LHCN-M2 (cell line): ENCODE results near the gene BOD1. TPM values are rescaled to one million over a fixed set of nuclear protein-coding genes. Genes with fewer than 3 reads are reported as not detected.

ENCODE experiments used
- DNase-seq: peaks from one replicate; pipeline ENCODE4 v3.0.0-alpha.2; 2012; ENCODE audit warnings: low read depth
- polyA plus RNA-seq: library from polyadenylated mRNA; unstranded; fragments of >200 nt; gene quantifications from one replicate; pipeline ENCODE4 v1.2.1, GENCODE V29; 2012; ENCODE audit warnings: missing spikeins
- total RNA-seq: library from RNA; depleted of rRNA; stranded (reverse); fragments of >200 nt; gene quantifications from 2 replicates; pipeline ENCODE4 v1.2.3, GENCODE V29; 2014; rRNA removed

Gene BOD1
- 68.7 and 80.5 TPM in 2 replicates for total RNA-seq
- polyA plus RNA-seq: 67.8 TPM

DNA sequence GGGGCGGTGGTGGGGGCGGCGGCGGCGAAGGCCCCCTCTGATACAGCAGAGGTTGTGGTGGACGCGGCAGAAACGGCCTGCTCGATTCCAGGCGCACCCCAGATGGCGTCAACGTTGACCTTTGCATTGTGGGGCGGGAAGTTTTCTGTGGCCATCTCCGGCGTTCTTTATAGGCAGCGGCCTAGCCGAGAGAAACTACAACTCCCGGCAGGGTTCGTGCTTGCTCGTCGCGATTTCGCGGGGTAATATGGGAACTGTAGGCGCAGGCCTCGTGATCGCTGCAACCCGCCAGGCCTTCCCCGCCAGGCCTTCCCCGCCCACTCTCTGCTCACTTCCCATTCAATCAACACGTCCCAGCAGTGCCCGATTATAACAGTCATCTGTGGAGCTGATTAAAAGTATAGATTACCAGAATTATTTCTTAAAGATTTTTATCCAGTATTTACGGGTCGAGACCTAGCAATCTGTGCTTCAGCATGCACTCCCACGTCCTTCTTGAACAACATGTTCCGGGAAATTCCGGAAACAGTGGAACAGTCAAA, at the start of gene BOD1:
TSS of gene BOD1 (minus strand) at position 74 of the 542 bp plus-strand sequence. CDS start 214 bp downstream, outside the sequence.
- peak; percentile 98 for DNase-seq

DNA sequence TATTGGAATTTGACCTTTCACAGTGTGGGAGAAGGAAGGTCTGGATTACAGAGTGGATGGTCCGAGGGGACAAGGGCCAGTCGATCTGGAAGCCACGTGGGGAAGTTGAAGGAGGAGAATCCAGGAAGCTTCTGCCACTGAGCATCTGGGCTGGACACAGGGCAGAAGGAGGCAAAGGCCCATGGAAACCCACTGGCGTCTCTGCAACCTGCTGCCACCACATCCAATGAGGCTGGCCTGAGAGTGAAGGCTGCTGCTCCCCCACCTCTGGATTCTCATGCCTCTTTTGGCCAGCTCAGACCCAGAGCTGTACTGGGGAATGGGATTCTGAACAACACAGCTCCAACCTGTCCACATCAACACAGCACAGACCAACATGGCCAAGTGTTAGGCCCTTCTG, 48.9 kb upstream of the BOD1 start:
- no peak for DNase-seq

DNA sequence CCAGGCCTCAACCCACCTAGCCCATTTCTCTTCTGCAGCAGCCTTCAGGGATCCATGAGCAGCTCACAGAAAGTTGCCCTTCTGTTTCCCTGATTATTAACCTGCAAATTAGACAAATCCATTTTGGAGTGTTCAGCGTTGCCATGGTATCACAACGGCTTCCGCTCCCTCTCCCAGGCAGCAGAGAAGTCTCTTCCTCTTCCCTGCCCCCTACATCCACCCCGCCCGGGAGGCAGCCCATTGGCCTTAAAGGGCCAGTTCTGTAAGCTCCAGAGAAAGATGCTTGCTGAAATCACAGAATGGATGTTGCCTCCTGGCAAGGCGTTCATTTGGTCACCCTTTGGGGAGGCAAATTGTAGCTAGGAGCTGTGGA, 47.7 kb upstream of the BOD1 start:
- DNase-seq: no peak

DNA sequence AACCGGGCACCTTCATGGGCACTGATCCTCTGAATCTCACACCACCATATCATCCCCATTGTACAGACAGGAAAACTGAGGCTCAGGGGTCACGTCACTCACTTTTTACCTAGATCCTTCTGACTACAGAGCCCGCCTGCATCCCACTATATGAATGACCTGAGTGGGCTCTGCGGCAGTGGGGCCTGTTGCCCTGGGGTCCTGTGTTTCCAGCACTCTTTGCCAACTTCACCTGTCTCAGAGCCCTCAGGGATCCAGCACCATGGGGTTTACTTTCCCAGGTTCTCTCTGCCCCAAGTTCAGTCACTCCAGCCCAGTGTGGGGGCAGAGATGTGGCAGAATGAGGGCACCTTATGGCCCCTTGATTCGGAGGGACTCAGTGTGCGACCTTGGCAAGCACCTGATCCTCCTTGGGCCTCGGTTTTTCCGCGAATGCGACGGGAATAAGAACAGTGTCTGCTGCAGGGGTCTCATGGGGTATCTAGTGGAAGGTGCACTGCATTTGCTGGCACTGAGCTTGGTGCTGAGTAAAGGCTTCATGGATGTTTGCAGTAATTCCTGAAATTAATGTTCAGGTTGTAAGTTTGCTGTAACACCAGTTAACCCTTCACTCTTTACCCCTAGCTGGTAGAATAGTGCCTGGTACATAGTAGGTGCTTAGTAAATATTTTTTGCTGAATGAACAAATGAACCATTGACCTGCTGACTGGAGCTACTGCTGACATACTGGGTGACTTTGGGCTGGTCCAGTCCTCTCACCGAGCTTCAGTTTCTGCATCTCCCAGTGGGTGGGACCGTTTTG, 47.1 kb upstream of the BOD1 start:
- no peak for DNase-seq

DNA sequence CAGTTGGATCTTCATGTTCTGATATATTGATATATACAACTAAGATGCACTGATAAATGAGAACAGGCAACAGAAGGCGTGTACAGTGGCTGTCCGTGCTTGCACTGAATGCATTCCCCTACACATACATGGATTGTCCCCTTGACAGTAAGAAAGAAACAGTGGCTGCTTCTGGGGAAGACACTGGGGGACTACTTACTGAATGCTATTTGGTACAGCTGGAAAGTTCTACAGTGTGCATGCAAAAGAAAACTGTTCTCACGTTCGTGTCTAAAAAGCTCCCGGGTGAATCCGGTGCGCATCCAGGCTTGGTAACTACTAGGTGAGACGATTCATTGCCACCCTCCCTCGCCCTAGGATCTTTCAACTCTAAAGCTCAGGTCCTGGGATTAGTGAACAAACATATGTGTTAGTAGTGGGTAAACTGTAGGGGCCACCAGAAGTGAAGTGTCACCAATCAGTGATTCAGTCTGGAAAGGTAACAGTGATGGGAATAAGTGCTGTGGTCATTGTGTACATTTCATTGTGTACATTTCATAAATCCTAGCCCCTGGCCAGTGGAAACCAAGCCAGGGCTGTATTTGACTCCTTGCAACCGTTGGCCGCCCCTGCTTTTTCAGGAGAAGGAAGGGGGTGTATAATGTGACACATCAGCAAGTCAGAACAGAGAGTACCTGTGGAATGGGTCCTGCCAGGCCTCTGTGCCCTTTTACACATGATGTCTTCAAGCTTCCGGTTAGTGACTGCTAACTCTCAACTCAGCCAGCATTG, 46.3 kb upstream of the BOD1 start:
- no peak for DNase-seq

DNA sequence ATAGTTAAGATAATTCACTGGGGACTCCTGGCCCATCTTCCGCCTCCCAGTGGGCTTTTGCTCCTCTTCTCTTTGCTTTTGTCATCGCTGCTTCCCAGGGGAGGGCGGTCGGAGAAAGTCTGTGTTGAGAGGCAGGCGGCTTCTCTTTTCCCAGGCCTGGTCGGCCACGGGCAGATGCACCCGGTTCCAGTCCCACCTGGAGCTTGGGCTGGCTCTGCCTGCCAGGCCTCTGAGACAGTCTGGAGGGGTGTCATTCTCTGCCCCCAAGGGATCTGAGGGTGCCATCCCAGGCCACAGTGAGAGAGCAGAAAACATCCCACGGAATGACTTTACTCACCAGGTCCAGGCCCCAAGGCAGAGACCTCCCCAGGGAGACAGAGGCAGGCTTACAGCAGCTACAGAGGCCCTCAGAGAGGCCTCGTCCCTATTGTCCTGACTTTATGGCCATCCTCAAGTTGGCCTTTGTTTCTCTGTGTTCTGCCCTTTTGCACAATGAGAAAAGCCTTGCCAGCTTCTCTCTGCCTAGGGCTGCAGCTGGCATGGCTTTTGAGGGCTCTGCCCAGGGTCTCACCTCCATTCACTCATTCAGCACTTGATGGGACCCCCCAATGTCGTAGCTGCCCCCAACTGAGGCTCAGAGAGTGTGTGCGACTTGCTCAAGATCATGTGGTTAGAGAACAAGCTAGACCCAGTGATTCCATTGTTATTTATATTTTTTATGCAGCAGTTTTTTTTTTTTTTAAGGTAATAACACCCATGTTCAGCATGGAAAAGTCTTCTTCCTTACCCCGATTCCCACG, 44.2 kb upstream of the BOD1 start:
- no peak for DNase-seq

DNA sequence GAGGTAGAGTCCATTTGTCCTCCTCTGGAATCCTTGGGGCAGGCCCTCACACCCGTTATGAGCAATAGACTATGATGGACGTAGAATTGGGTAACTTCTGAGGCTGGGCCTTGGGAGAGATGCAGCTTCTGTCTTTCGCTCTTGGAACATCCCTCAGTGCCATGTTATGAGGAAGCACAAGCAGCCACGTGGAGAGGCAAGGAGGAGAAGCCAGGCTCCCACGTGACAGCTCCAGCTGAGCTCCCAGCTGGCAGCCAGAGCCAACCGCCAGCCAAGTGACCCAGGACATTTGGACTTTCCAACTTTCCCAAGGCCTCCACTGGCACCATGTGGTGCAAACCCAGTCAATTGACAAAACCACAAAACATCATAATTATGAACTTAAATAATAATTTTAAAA, 43.0 kb upstream of the BOD1 start:
- no peak for DNase-seq

DNA sequence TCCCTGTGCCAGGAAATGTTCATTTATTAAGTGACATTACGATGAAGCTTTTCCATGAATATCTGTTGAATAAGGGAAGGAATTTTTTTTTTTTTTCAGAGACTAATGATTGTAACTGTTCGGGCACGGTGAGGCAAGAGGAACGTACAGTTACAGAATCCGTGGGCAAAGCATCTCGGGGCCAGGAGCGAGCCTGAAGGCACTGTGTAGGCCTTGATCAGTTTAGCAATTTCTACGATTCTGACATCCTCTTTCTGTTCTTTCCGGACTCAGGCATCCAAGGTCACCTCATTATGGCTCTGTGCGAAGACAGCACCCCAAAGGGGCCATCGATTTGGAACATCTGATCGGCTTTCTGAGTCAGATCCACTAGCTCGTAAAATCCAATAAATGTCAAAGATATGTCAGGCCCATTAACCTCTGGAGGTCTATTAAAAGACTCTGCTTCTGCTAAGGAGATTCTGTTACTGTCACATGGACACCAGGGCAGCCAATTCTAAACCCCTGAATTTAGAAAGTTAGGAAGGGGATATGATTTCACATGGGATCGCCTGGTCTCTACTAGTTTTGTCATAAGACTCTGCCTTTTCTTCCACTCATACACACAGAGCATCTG, 41.4 kb upstream of the BOD1 start:
- DNase-seq: no peak

DNA sequence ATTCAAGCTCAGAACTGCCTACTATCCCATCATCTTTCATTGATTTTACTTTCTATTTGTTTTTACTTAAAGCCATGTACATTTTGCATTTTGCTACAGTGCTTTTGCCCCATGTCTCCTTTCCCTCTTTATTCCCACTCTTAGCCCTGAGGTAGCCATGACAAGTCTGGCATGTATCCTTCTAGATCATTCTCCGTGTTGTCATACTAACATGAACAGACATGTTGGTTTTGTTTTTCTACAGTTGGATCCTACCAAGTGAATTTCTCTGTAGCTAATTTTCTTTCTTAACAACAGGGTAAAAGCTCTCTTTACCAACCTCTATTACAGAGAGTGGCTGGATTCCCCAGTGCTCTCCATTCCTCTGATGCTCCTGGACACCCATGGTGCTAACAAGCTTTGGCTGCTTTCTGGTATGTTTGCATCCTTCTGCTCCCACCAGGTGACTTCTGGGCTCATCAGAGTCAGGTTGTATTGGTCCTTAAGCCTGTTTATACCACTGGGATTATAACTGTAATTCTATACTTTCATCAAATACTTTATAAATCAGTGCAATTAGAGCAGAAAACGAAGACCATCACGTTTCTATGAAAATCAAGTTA, 38.8 kb upstream of the BOD1 start:
- no peak for DNase-seq

DNA sequence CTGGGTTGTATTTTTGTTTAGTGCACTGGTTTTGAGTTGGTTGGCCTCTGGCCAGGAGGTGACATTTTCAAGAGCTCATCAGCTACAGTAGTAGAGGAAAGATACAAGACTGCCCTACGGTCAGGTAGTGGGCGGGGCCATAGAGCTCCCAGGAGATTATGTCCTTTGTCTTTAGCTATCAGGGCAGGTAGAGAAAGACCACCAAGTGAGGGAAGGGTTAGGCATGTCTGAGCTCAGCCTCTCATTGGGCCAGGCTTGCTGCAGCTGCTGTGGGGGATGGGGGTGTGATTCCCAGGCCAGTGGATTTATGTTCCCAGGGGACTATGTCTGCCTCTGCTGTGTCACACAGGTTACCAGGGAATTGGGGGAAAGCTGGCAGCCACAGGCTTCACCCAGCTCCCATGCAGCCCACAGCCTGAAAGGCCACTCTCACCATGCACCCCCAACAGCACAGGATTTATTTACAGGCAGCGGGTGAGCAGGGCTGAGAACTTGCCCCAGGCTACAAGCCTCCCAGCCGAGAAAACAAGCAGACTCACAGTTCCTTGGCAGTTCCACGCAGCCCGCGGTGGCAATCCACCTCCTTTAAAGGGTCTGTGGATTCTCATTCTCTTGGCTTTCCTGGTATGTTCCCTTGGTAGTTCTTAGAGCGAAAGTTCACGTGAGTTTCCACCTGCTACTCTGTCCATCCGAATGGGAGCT, 37.5 kb upstream of the BOD1 start:
- no peak for DNase-seq

DNA sequence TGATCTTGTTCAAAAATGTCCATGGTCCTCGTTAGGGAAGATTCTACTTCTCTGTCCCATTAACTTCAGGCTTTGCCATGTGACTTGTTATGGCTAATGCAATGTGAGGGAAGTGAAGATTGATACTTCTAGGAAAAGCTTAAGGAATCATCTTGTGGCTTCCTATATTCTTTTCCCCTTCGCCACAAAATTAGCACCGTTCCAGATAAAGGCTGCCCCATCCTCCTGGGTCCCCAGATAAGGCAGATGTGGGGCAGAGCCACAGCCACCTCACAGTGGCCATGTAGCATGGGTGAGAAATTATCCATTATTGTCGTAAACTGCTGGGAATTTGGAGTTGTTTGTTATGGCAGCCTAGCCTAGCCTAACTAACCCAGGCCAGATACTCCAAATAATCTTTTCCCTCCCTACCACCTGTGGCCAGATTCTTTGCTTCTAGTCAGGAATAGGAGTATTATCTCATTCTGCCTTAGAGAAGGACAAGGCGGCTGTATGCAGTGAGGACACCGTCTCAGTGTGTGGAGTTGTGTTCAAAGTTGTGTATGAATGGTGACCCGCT, 31.9 kb upstream of the BOD1 start:
- DNase-seq: no peak

DNA sequence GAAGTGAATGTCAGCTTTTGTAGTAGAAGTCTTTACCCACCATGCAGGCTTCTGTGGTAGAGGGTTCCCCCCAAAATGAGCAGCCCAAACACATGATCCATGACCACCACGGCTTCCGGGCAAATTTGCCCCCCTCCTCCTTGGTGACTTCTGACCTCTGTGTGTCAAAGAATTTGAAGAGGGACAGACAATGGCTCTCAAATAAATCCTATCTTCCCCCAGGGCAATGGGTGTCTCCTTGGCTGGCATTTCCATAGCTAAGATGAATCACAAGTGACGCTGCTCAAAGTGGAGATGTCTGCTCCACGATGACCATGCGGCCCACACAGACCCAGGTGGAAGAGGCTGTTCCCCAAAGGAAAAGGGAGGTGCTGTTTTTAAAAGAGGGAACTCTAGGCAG, 30.2 kb upstream of the BOD1 start:
- DNase-seq: no peak

DNA sequence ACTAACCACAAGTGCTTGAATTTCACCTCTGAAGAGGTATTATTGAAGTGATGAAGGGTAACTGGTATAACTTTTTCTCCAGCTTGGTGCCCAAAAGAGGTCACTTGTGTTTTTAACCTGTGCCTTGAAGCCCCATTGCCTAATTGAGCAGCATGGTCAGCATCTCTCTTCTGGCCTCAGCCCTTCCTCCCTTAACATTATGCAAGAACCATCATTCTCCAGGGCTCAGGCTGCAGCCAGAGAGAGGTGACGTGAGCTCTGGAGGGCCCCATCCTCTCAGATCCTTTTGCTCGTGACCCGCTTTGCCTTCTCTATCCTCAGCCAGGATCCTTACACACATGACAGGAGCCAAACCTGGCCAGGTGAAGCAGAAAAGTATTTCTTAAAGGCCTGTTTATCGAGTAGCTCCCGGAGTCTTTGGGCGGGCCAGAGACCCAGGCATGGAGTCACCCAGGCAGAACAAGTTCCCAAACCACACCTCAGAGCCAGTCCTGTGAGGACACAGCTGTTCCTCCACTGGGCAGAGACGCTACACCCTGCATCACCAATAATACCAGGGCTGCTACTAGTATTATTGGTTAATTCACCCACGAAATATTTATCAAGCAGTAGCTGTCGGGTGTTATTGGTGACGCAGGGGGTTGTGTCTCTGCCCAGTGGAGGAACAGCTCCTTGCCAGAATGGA, 29.6 kb upstream of the BOD1 start:
- DNase-seq: no peak

DNA sequence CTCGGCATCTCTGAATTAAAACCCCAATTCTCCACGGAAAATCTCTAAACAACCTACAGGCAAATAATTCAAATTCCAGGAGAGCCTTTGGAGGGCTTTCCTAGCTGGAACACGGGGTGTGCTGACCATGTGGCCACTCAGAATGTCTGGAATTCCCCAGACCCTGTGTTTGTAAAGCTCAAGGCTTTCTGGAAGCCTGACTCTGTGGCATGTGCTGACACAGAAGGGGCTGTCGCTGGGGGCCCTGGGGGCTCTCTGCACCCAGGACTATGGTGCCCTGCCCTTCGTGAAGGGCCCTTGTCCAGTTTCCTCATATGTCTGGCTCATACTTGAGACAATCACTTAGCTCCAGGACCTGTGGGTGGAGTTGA, 29.0 kb upstream of the BOD1 start:
- DNase-seq: no peak

DNA sequence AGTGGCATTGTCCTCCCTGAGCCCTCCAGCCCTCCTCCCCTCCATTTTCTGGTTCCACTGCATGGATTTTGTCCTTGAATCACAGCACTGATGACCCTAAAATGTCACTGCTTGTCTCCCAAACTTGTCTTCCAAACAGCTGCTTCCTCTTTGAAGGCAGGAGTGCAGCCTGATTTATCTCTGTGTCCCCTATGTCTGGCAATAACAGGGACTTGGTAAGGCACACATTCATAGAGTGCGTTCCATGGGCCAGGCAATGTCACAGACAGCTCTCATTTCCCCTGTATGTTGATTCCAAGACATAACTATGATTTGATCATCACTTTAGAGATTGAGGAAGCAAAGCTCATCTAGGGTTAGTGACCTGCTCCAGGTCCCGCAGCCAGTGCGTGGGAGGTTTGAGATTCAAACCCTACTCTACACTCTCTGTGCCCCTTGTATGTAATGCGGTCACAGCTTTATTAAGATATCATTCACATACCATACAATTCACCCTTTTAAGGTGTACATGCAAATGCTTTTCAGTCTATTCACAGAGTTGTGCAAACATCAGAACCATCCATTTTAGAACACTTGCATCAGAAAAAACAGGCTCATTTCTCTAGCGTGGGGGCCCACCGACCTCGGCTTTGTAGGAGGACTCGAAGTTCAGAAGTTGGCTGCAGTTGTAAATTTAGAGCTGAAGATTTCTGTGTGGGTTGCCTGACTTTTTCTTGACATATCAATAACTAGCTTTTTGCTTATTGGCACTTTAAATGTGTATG, 28.4 kb upstream of the BOD1 start:
- DNase-seq: no peak

DNA sequence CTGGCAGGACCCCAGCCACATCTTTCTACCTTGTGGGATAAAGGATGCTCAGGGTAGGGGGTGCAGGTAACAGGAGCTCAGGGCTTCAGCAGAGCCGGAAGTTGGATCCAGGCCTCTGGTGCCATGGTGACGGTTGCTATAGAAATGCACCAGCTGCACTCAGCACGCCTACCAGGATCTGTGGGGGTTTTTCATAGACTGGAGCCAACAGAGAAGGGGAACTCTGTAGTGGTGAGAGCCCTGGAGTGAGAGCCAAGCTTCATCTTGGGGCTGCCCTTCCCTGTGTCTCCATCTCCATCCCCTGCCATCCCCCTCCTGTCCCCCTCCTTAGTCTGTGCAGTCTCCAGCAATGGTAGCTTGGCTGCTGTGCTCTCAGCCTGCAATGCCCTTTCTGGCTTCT, 27.5 kb upstream of the BOD1 start:
- no peak for DNase-seq

DNA sequence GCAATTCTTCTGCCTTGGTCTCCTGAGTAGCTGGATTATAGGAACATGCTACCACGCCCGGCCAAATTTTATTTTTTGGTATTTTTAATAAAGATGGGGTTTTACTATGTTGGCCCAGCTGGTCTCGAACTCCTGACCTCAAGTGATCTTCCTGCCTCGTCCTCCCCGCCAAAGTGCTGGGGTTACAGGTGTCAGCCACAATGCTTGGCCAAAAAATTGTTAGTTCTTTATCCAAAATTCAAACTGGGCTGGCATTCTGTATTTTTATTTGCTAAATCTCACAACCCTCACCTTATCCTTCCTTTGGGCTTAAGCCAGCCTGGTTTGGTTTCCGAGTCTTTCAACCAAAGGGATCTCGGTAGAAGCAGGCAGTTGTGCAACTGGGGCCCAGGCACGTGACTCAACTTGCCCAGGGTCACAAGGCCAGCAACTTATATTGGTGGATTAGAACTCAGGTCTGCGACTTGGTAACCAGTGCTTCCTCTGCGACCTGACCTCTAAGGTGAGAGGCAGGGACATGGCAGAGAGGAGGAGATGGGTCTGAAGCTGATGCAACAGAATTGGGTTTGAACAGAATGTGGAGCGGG, 26.5 kb upstream of the BOD1 start:
- DNase-seq: no peak

DNA sequence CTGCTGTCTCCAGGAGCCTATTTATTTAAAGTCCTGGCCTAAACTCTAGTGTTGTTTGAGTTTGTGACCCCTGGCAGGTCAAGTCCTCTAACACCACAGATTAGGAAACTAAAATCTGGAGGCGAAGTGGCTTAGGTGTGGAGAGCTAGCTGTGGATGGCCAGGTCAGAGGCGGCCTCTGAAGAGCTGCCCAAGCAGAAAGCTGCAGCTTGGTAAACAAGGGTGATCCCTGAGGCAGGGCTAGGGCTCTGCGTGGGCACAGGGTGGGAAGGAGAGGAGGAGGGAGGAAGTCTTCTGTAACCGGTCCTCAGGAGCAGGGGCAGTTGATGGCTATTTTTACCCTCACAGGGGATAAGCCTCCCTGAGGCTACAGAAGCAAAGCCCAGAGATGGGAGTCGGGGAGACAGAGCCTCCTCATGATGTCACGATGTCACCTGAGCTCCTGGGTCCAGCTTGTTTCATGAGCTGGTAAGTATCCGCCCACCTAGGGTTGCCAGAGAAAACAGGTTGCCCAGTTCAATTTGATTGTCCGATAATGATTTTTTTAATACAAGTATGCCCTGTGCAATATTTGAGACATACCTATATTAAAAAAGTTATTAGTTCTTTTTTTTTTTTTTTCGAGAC, 25.9 kb upstream of the BOD1 start:
- no peak for DNase-seq
